Measurements from ENCODE around the gene MDN1. TPM values are rescaled to one million over a fixed set of nuclear protein-coding genes. Genes with fewer than 3 reads are reported as not detected.

Gene MDN1
- total and polyA plus RNA-seq, 2 of the 8 experiments (the other 6 are each of a cell fraction or from before 2014, with no cell fraction given): 53.5 to 179 TPM

- TF ChIP-seq RFX5 (IDR thresholded peaks at IDR 0.05; ENCODE audit: borderline replicate concordance, low read depth, low read length): no peak
- TF ChIP-seq CBX5 (IDR thresholded peaks at IDR 0.05; ENCODE audit: low read depth, low read length): no peak
- no peak for TF ChIP-seq USF2 (IDR thresholded peaks at IDR 0.05; ENCODE audit: low read length)
- no peak for TF ChIP-seq BCL11A (IDR thresholded peaks at IDR 0.05; ENCODE audit: low read depth in 2 of 2, low read length in 2 of 2)
- TF ChIP-seq GTF2F1 (IDR thresholded peaks at IDR 0.05; ENCODE audit: borderline replicate concordance, low read depth, low read length): no peak
These were observed 37.4 kb downstream of the MDN1 start (continued) for GRCh38 chr6:89782222-89782621.
